Type B pancreatic cell (in vitro differentiated cells): ENCODE data around the gene MLLT3. TPM values are rescaled to one million over a fixed set of nuclear protein-coding genes. Genes with fewer than 3 reads are reported as not detected.

Experiments used
- DNase-seq: peaks from one replicate; pipeline ENCODE4 v3.0.0; 2021; ENCODE audit warnings: mixed read lengths; ENCODE audit not compliant: unreplicated experiment; ENCODE audit errors: extremely low spot score
- H3K27ac Mint-ChIP-seq: 2 replicates; pipeline ENCODE4 v1.8.0; 2021; ENCODE audit warnings: mild to moderate bottlenecking, mixed read lengths
- H3K27me3 Mint-ChIP-seq: 2 replicates; pipeline ENCODE4 v1.8.0; 2021; ENCODE audit warnings: mixed read lengths
- H3K36me3 Mint-ChIP-seq: 2 replicates; pipeline ENCODE4 v1.8.0; 2021; ENCODE audit warnings: mixed read lengths
- H3K4me1 Mint-ChIP-seq: one replicate; pipeline ENCODE4 v1.8.0; 2021; ENCODE audit warnings: mixed read lengths; ENCODE audit not compliant: unreplicated experiment
- H3K4me3 Mint-ChIP-seq: 2 replicates; pipeline ENCODE4 v1.8.0; 2021; ENCODE audit warnings: mild to moderate bottlenecking, mixed read lengths
- H3K9me3 Mint-ChIP-seq: 2 replicates; pipeline ENCODE4 v1.8.0; 2021; ENCODE audit warnings: mixed read lengths
- CTCF ChIP-seq: fragments of 200-600 bp; sonication (generic); conservative IDR thresholded peaks from 2 replicates; pipeline ENCODE4 v1.5.0; 2021; ENCODE audit warnings: antibody characterized with exemption, mild to moderate bottlenecking
- total RNA-seq: library from RNA; stranded (reverse); gene quantifications from 2 replicates; pipeline ENCODE4 v1.2.1, GENCODE V29; 2021; ENCODE audit warnings: low replicate concordance

The MLLT3 gene
- total RNA-seq, 1 donor from 2014 or later: 44.2 TPM

- TF ChIP-seq CTCF: no peak
- Mint-ChIP-seq H3K36me3 (peaks cover 6% of the 10 kb centered on the region), H3K4me3 (no peak overlapping the region), H3K27ac (no peak overlapping the region), H3K4me1 (no peaks in the 10 kb centered on the region), H3K9me3 (no peaks in the 10 kb centered on the region), H3K27me3 (no peaks in the 10 kb centered on the region)
- DNase-seq: no peak
Observed at GRCh38 chr9:20418485-20418884, 203.8 kb downstream of the MLLT3 start.

GRCh38 chr9:20417373-20418080 is 204.8 kb downstream of the MLLT3 start:
- Mint-ChIP-seq H3K36me3 (peaks cover 11% of the 10 kb centered on the region), H3K9me3 (no peaks in the 10 kb centered on the region), H3K4me3 (no peak overlapping the region), H3K27ac (no peak overlapping the region), H3K4me1 (no peaks in the 10 kb centered on the region), H3K27me3 (no peaks in the 10 kb centered on the region)
- DNase-seq: no peak
- TF ChIP-seq CTCF: no peak

DNA sequence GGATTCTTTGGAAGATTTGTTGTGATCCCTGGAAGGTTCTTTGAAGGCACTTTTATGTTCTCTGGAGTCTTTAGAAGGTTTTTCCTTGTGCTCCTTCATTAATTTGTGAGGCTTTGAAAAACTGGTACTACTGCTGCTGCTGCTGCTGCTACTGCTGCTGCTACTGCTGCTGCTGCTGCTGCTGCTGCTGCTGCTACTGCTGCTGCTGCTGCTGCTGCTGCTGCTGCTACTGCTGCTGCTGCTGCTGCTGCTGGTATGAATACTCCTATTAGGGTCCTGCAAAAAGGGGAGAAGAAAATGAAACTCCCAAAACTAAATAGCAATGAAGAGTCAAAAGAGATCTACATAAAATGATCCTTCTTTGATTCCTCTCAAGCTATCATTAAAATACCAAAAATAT is 208.1 kb downstream of the MLLT3 start:
- DNase-seq: no peak
- peaks cover 24% of the 10 kb centered on the region for H3K36me3 Mint-ChIP-seq
- H3K27ac Mint-ChIP-seq: no peak overlapping the region
- no peaks in the 10 kb centered on the region for H3K9me3 Mint-ChIP-seq
- no peaks in the 10 kb centered on the region for H3K27me3 Mint-ChIP-seq
- H3K4me3 Mint-ChIP-seq: no peak overlapping the region
- peaks cover under 1% of the 10 kb centered on the region for H3K4me1 Mint-ChIP-seq
- no peak for TF ChIP-seq CTCF

- H3K27me3 Mint-ChIP-seq: no peaks in the 10 kb centered on the region
- no peak for DNase-seq
Observed at GRCh38 chr9:20409321-20410092, 212.8 kb downstream of the MLLT3 start.

GRCh38 chr9:20408513-20408912 is 213.8 kb downstream of the MLLT3 start:
- Mint-ChIP-seq H3K36me3 (peaks cover 23% of the 10 kb centered on the region), H3K4me3 (no peak overlapping the region), H3K27me3 (no peaks in the 10 kb centered on the region), H3K9me3 (no peaks in the 10 kb centered on the region), H3K4me1 (peaks cover 13% of the 10 kb centered on the region), H3K27ac (no peak overlapping the region)
- no peak for TF ChIP-seq CTCF
- DNase-seq: no peak

More at GRCh38 chr9:20409321-20410092, 212.8 kb downstream of the MLLT3 start:
- Mint-ChIP-seq H3K4me1 (peaks cover 13% of the 10 kb centered on the region), H3K36me3 (peaks cover 29% of the 10 kb centered on the region), H3K27ac (no peak overlapping the region), H3K9me3 (no peaks in the 10 kb centered on the region), H3K4me3 (no peak overlapping the region)
- TF ChIP-seq CTCF: no peak
